IPS-20b (cell line): ENCODE data around the gene TMEM248.
"Not testable (repeated sequence)": the region's sequence is repeated elsewhere in the genome, so short reads cannot be mapped to it uniquely, and the experiment has no call there.

ENCODE experiments used
- H3K27ac ChIP-seq: one replicate; pipeline ENCODE4 v1.5.1; 2013; ENCODE audit warnings: low read length
- H3K27me3 ChIP-seq: 2 replicates; pipeline ENCODE4 v1.6.1; 2013; ENCODE audit warnings: mild to moderate bottlenecking, low read length, inconsistent platforms; ENCODE audit not compliant: insufficient read depth
- H3K36me3 ChIP-seq: 2 replicates; pipeline ENCODE4 v1.6.1; 2013; ENCODE audit warnings: low read depth, mild to moderate bottlenecking, inconsistent platforms, low read length, moderate library complexity; ENCODE audit not compliant: insufficient read depth
- H3K4me1 ChIP-seq: 2 replicates; pipeline ENCODE4 v1.6.1; 2013; ENCODE audit warnings: mild to moderate bottlenecking, control low read depth, inconsistent platforms, low read length, moderate library complexity; ENCODE audit not compliant: insufficient read depth
- H3K4me3 ChIP-seq: 2 replicates; pipeline ENCODE4 v1.5.1; 2013; ENCODE audit warnings: mild to moderate bottlenecking, low read length, inconsistent platforms
- H3K9ac ChIP-seq: 2 replicates; pipeline ENCODE4 v1.6.1; 2013; ENCODE audit warnings: low read depth, mild to moderate bottlenecking, inconsistent platforms, low read length, moderate library complexity
- H3K9me3 ChIP-seq: 2 replicates; pipeline ENCODE4 v1.6.1; 2013; ENCODE audit warnings: mild to moderate bottlenecking, low read depth, low read length, inconsistent platforms; ENCODE audit not compliant: insufficient read depth

The TMEM248 gene

GRCh38 chr7:66989552-66989951 lies 68.5 kb downstream of the TMEM248 start:
- H3K4me3 ChIP-seq, H3K4me1 ChIP-seq, H3K27ac ChIP-seq, H3K9ac ChIP-seq, H3K9me3 ChIP-seq, H3K27me3 ChIP-seq: not testable (repeated sequence)
- H3K36me3 ChIP-seq = peaks cover 27% of the 10 kb centered on the region

DNA sequence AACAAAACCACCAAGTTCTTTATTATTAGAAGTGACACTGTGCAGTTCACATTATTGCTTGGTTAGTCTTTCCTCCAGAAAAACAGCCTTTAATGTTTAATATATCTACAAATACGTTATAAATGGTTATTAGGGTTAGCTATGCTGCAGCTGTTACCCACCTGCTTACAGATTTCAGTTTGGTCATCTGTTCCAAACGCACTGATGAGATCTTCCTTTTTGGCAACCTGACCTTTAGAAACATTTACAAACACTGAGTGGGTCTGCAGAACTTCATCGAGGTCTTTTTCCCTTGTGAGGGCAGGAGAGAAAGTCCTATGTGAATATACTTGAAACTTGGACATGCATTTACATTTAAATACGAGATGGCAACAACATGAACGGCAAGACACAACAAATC lies 73.0 kb downstream of the TMEM248 start:
- H3K36me3 ChIP-seq = peaks cover 22% of the 10 kb centered on the region
- H3K4me1 ChIP-seq, H3K27ac ChIP-seq, H3K27me3 ChIP-seq, H3K9ac ChIP-seq, H3K9me3 ChIP-seq, H3K4me3 ChIP-seq: not testable (repeated sequence)

GRCh38 chr7:66994691-66995049 lies 73.6 kb downstream of the TMEM248 start:
- Histone ChIP-seq H3K9ac (peak overlapping the region; percentile 80; the same call in 1 of the 2 replicates), H3K4me3 (peak overlapping the region; percentile 90), H3K36me3 (peaks cover 25% of the 10 kb centered on the region)
- H3K27me3 ChIP-seq, H3K9me3 ChIP-seq, H3K4me1 ChIP-seq, H3K27ac ChIP-seq: not testable (repeated sequence)

GRCh38 chr7:66995050-66995776 lies 74.2 kb downstream of the TMEM248 start, which contains the start of gene SBDS:
Gene SBDS (minus strand): TSS chr7:66995586. CDS start chr7:66995417, 169 bp downstream.
- H3K27me3 ChIP-seq, H3K4me1 ChIP-seq, H3K27ac ChIP-seq, H3K9me3 ChIP-seq: not testable (repeated sequence)
- Histone ChIP-seq H3K4me3 (peak within 1 kb of the TSS; percentile 97), H3K36me3 (peaks cover 25% of the 10 kb centered on the region), H3K9ac (peak within 1 kb of the TSS; percentile 80; the same call in 1 of the 2 replicates)

- peak within 1 kb of the TSS; percentile 92 for H3K9ac ChIP-seq
- H3K4me1 ChIP-seq, H3K27me3 ChIP-seq, H3K9me3 ChIP-seq: not testable (repeated sequence)
- H3K27ac ChIP-seq = peak within 1 kb of the TSS; percentile 37
- peaks cover 24% of the 10 kb centered on the region for H3K36me3 ChIP-seq
- H3K4me3 ChIP-seq = peak within 1 kb of the TSS; percentile 97
Measured at GRCh38 chr7:66996444-66997191, 75.6 kb downstream of the TMEM248 start, which contains the start of gene TYW1. Gene TYW1 (plus strand): TSS chr7:66996833. CDS start chr7:66996979, 146 bp downstream.

- H3K27ac ChIP-seq, H3K27me3 ChIP-seq, H3K4me3 ChIP-seq, H3K9me3 ChIP-seq, H3K4me1 ChIP-seq, H3K9ac ChIP-seq: not testable (repeated sequence)
- H3K36me3 ChIP-seq = peaks cover 11% of the 10 kb centered on the region; the same call in 1 of the 2 replicates
Measured at GRCh38 chr7:67000601-67001258, 79.7 kb downstream of the TMEM248 start.

DNA sequence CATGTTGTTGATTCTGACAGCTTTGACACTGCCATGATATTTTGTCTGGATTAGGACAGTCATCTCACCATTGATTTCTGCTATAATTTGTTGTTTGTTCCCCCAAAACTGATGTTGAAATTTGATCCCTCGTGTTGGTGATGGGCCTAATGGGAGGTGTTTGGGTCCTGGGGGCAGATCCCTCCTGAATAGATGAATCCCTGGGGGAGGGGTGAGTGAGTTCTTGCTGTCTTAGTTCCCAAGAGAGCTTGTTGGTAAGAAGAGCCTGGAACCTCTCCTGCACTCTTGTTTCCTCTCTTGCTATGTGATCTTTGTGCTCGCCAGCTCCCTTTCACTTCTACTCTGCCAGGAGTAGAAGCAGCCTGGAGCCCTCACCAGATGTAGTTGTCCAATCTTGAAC lies 83.1 kb downstream of the TMEM248 start:
- H3K27me3 ChIP-seq, H3K9me3 ChIP-seq, H3K27ac ChIP-seq, H3K9ac ChIP-seq, H3K4me1 ChIP-seq, H3K4me3 ChIP-seq: not testable (repeated sequence)
- H3K36me3 ChIP-seq = peaks cover 13% of the 10 kb centered on the region; the same call in 1 of the 2 replicates

DNA sequence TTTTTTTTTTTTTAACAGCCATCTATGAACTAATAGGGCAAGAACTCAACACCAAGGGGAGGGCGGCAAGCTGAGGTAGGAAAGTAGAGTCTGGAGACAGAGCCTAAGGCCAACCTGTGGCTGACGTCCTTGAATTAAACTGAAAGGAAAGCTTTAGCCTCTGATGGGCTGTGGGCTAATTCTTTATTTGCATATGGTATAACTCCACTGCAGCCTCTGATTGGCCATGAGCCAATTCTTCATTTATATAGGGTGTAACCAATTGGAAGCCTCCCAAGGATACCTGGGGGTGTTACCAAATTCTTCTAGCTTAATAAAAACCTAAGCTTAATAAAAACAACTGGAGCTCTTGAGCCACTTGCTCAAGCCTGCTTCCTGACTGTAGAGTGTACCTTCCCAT lies 85.9 kb downstream of the TMEM248 start:
- Histone ChIP-seq H3K27me3 (no peaks in the 10 kb centered on the region), H3K9me3 (no peaks in the 10 kb centered on the region), H3K36me3 (peaks cover 21% of the 10 kb centered on the region; the same call in 1 of the 2 replicates), H3K27ac (no peak overlapping the region), H3K9ac (no peak overlapping the region), H3K4me3 (no peak overlapping the region), H3K4me1 (no peaks in the 10 kb centered on the region)
